Small intestine (tissue), 7 donors: ENCODE results near the gene YPEL2. TPM values are rescaled to one million over a fixed set of nuclear protein-coding genes. Genes with fewer than 3 reads are reported as not detected.

Experiments
- DNase-seq, 2 donors: peaks; one replicate each; pipeline versions ENCODE4 v3.0.0 to v3.0.0-alpha.2; 2013
- FAIRE-seq: peaks from 2 replicates; lab custom pipeline; 2012; peaks lifted over from hg19 to GRCh38; lab: Jason Lieb, UNC
- H3K27ac ChIP-seq, 3 donors: one replicate each; pipeline ENCODE4 v1.5.1; 2013; ENCODE audit warnings: low read length in 2 of 3, mild to moderate bottlenecking in 2 of 3, control low read depth in 1 of 3, inconsistent platforms in 1 of 3, low read depth in 1 of 3, moderate library complexity in 1 of 3
- H3K27me3 ChIP-seq, 3 donors: one replicate each; pipeline ENCODE4 v1.6.1; 2013; ENCODE audit warnings: low read length in 3 of 3, inconsistent platforms in 1 of 3; ENCODE audit not compliant: control insufficient read depth in 3 of 3, insufficient read depth in 3 of 3
- H3K36me3 ChIP-seq, 3 donors: one replicate each; pipeline ENCODE4 v1.6.1; 2013; ENCODE audit warnings: low read length in 3 of 3, inconsistent platforms in 1 of 3, low read depth in 1 of 3, mild to moderate bottlenecking in 1 of 3, moderate library complexity in 1 of 3; ENCODE audit not compliant: control insufficient read depth in 3 of 3, insufficient read depth in 2 of 3
- H3K4me1 ChIP-seq, 3 donors: one replicate each; pipeline ENCODE4 v1.6.1; 2013; ENCODE audit warnings: low read length in 2 of 3, inconsistent platforms in 1 of 3, low read depth in 1 of 3, mild to moderate bottlenecking in 1 of 3, moderate library complexity in 1 of 3; ENCODE audit not compliant: control insufficient read depth in 3 of 3, insufficient read depth in 2 of 3
- H3K4me3 ChIP-seq, 3 donors: one replicate each; pipeline ENCODE4 v1.5.1; 2013; ENCODE audit warnings: low read length in 3 of 3, control low read depth in 1 of 3, inconsistent platforms in 1 of 3, low read depth in 1 of 3, mild to moderate bottlenecking in 1 of 3, moderate library complexity in 1 of 3
- H3K9me3 ChIP-seq, 2 donors: one replicate each; pipeline ENCODE4 v1.6.1; 2013; ENCODE audit warnings: low read depth in 1 of 2, low read length in 1 of 2; ENCODE audit not compliant: control insufficient read depth in 2 of 2, insufficient read depth in 1 of 2
- WGBS, 3 donors: extraction: QIAGEN DNeasy Blood & Tissue Kit; methylation state at CpG; one replicate each; pipeline ENCODE4 v1.1.7; 2013; 5-methylcytosine and 5-hydroxymethylcytosine counted together
- polyA plus RNA-seq, 4 donors: library from polyadenylated mRNA; stranded (reverse) in 3 of 4; unstranded in 1 of 4; fragments of 200-250 nt in 3 of 4; fragments of 120-200 nt in 1 of 4; gene quantifications; one replicate each; pipeline versions ENCODE4 v1.2.1 to v1.2.3, GENCODE V29; 2013
- donor health status: healthy with polysubstance abuse.
- donor health status: control.
- donor health status: control.
- donor health status: Bipolar disorder and iron deficiency.
- donor health status: healthy.

The YPEL2 gene
- polyA plus RNA-seq, 4 donors, result 4.9 to 15.2 (median 7.8) TPM

GRCh38 chr17:59440757-59441463 is 109.5 kb downstream of the YPEL2 start:
- H3K36me3 ChIP-seq, result no peaks in the 10 kb centered on the region
- FAIRE-seq (no peak), DNase-seq (peak; percentile 87 to 91)
- 7 to 21% (median 18%) methylated on average over 10 of the region's 10 CpGs for WGBS, 3 donors
- no peak overlapping the region for H3K4me3 ChIP-seq
- peaks cover 0 to 2% (median 0%) of the 10 kb centered on the region in 3 donors for H3K4me1 ChIP-seq
- no peaks in the 10 kb centered on the region for H3K27me3 ChIP-seq
- peak overlapping the region in 1 of 3 donors; percentile 55 for H3K27ac ChIP-seq
- H3K9me3 ChIP-seq, result no peaks in the 10 kb centered on the region

GRCh38 chr17:59441464-59442096 is 110.1 kb downstream of the YPEL2 start:
- Histone ChIP-seq H3K4me3 (no peak overlapping the region), H3K36me3 (no peaks in the 10 kb centered on the region), H3K4me1 (peaks cover 0 to 2% (median 0%) of the 10 kb centered on the region in 3 donors), H3K9me3 (no peaks in the 10 kb centered on the region), H3K27me3 (no peaks in the 10 kb centered on the region), H3K27ac (no peak overlapping the region)
- DNase-seq (no peak), FAIRE-seq (no peak)
- WGBS, 3 donors, result 87 to 90% (median 89%) methylated on average over 7 of the region's 7 CpGs

GRCh38 chr17:59443106-59443505 is 111.7 kb downstream of the YPEL2 start:
- no peak overlapping the region for H3K4me3 ChIP-seq
- H3K9me3 ChIP-seq, result no peaks in the 10 kb centered on the region
- DNase-seq, result no peak
- FAIRE-seq, result no peak
- H3K36me3 ChIP-seq, result no peaks in the 10 kb centered on the region
- peaks cover 0 to 2% (median 0%) of the 10 kb centered on the region in 3 donors for H3K4me1 ChIP-seq
- 86 to 95% (median 95%) methylated on average over 4 of the region's 4 CpGs for WGBS, 3 donors
- no peak overlapping the region for H3K27ac ChIP-seq
- H3K27me3 ChIP-seq, result no peaks in the 10 kb centered on the region

Other genes starting within 250 kb of the YPEL2 start
- 10 to 100 TPM in 2 of 4 donors, 1 to 10 TPM in 2; 5.6 to 11.3 (median 8.5) TPM for gene TRIM37, start 224.8 kb upstream of the YPEL2 start, polyA plus RNA-seq
- gene SKA2, start 176.5 kb upstream of the YPEL2 start, polyA plus RNA-seq, result 10 to 100 TPM; 28.6 to 43.6 (median 32.3) TPM
- 10 to 100 TPM in 2 of 4 donors, 1 to 10 TPM in 1, under 1 TPM in 1; 0.67 to 15.2 (median 6.3) TPM for gene PRR11, start 175.9 kb upstream of the YPEL2 start, polyA plus RNA-seq
- 10 to 100 TPM in 1 of 4 donors, 1 to 10 TPM in 3; 2.2 to 14.7 (median 4.2) TPM for gene SMG8, start 121.6 kb upstream of the YPEL2 start, polyA plus RNA-seq
- 1 to 10 TPM; 2.7 to 4.2 (median 3.9) TPM for gene GDPD1, start 111.1 kb upstream of the YPEL2 start, polyA plus RNA-seq
- gene DHX40, start 234.0 kb downstream of the YPEL2 start, polyA plus RNA-seq, result 10 to 100 TPM in 3 of 4 donors, 1 to 10 TPM in 1; 9.6 to 32.2 (median 12.5) TPM